GM18861 (cell line): ENCODE measurements around the gene OVCA2.

Source experiments
- ATAC-seq: cut with Tn5 transposase; IDR thresholded peaks from one replicate; pipeline ENCODE4 v1.9.1; 2021; ENCODE audit not compliant: unreplicated experiment

Gene OVCA2

DNA sequence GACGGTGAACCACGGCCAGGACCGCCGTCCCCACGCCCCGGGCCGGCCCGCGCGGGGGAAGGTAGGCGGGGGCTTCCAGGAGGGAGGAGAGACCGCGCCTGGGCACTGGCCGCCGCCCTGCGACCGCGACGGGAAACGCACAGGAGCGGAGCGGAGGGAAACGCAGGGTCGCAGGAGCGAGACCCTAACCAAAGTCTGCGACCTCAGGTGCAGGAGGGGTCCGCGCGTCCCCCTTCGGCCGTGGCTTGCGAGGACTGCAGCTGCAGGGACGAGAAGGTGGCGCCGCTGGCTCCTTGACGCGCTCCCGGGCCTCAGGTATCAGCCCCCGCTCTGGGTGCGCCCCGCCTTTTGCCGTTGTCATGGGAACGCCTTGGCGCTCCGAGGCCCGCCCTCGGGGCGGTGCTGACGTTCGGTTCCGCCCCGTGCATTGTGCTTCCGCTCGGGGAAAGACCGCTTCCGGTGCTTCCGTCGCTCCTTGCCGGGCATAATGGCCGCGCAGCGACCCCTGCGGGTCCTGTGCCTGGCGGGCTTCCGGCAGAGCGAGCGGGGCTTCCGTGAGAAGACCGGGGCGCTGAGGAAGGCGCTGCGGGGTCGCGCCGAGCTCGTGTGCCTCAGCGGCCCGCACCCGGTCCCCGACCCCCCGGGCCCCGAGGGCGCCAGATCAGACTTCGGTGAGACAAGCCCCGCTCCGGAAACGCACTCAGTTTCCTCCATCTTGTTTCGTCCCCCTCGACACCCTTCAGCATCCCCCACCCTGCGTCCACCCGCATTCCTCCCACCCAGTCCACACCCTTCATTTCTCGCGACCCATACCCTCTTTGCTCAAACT is at the start of gene OVCA2:
Gene OVCA2 (plus strand): TSS at position 462 of the 829 bp plus-strand sequence. CDS start 26 bp downstream, at position 488.
- ATAC-seq: peak; percentile 84

DNA sequence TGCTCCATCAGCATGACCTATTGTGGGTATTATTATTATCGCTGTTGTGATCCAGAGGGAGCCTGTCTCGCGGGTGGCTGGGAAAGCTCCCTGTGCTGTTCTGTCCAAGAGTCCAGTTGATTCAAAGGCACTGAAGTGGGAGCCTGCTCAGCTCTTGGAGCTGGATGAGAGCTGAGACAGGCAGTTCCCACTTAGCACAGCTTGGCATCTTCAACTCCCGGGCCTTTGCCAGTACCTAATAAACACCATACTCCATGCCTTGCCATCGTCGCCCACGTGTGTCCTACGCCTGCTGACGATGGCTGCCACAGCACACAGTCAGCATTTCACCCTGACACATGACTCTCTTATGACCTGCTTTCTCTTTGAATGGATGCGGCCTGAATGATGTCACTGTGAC is 49.3 kb upstream of the OVCA2 start:
- ATAC-seq: no peak

GRCh38 chr17:1994707-1995106 is 47.1 kb upstream of the OVCA2 start:
- no peak for ATAC-seq

- no peak for ATAC-seq
These were observed 46.4 kb upstream of the OVCA2 start for GRCh38 chr17:1995321-1995892.

DNA sequence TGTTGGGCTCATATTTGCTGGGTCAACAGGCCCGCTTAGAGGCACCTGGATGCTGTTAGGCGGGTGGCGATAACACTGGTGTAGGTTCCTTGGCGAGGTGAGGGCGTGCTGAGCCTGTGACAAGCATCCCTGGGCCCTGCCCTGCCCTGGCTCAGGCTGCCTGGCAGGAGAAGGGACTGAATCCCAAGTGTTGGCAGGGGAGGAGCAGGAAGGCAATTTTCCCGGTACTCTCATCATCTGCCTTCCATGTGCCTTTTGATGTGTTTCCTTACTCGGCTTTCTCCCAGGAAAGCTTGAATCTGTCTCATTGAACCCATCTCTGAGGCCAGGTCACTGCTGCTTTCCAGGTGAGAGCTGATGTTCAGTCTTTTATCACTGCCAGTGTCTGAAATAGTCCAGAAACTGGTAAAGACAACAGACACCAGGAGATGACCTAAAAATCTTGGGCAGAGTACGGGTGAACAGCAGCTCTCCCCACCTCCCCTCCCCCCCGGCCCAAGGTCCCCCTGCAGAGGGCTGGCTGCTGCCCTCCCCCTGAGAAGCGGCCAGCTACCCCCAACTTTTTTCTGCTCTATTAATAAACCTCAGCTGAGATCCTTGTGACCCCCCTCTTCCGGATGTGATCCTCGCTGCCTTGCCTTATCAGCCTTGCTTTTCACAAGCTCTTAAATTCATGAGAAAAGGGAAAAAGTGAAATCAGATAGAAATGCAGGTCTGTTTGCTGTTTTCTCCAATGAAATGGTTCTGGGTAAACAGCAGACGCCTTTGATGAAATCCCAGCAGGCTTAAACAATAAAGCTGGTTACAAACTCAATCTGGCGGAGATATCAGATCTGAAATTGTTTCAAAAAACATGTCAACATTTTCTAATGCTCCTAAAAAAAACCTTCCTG is 45.7 kb upstream of the OVCA2 start:
- ATAC-seq: no peak

DNA sequence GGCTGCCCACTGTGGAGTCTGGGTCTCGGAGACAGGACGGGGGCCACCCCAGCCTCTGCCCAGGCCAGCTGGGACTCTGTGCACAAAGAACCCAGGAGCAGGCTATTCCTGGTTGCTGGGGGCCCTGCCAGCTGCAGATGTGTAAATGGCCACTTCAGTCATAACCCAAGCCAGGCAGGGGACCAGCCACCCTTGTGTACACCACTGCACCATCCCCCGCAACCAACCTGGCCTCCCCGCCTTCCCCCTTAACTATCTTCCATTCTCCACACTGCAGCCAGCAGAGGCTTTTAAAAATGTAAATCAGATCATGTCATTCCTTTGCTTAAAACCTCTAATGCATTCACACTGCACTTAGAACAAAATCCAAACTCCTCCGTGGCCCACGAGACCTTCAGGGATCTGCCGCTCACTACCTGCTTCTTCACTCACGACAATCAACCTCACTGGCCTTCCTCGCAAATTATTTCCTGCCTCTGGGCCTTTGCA is 45.0 kb upstream of the OVCA2 start:
- no peak for ATAC-seq

DNA sequence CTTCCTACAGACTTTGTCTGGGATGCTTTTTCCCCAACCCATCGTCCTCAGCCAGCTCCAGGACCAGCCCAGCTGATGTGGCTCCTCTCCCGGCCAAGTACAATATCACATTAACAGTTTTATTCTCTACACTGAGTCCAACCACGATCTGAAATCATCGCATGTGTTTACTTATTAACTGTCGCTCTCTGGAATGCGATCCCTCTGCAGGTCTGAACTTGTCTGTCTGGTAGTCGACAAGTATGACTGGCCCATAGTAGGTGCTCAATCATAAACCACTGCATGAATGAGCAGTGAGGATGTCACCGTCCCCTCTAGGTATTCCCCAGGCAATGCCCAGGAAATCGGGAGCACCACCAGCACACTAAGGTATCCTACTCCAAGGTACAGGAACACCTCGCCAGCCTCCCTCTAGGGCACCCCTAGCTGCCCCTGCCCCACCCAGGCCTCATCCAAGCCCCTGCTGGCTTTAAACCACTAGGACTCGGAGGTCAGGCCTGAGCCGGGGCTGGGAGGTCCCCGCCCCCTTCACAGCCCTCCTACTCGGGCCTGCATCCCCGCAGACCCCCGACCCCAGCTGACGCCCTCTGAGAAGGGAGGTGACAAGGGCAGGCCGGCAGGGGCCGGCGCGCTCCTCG is 44.4 kb upstream of the OVCA2 start:
- ATAC-seq: no peak

- ATAC-seq: no peak
These were observed 43.7 kb upstream of the OVCA2 start for GRCh38 chr17:1997927-1998742.

DNA sequence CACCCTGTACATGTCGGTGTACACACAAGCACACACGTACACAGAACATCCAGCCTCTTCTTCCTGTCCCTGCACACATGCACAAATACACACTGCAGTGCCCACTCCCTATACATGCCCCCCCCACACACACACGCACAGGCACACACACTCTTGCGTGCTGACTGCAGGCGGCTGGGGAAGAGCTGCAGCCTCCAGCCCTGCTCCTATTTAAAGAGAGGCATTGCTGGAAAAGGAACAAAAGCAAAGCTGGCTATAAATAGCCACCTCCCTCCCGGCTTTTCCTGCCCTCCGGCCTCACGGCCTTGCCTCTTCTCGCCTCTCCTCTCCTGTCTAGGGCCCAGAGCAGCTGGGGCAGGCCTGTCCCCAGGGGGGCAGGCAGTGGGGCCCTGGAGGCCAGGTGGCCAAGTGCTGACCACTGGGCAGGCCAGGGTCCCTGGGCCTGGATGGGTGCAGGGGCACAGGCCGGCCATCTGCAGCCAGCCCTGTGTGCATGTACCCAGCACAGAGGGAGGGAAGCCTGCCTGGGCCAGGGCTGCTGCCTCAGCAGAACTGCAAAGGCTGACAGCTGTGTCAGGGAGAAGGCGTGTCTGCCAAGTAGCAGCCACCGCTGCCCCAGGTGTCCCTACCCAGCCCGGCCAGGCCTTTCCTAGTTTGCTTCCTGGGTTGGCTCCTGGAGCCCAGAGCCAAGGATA is 42.1 kb upstream of the OVCA2 start:
- ATAC-seq: no peak

- no peak for ATAC-seq
These were observed 39.0 kb upstream of the OVCA2 start for GRCh38 chr17:2002767-2003329.

- no peak for ATAC-seq
These were observed 38.3 kb upstream of the OVCA2 start for GRCh38 chr17:2003525-2003924.

GRCh38 chr17:2004435-2004952 is 37.3 kb upstream of the OVCA2 start:
- no peak for ATAC-seq

- ATAC-seq: no peak
These were observed 33.3 kb upstream of the OVCA2 start for GRCh38 chr17:2008332-2009126.

DNA sequence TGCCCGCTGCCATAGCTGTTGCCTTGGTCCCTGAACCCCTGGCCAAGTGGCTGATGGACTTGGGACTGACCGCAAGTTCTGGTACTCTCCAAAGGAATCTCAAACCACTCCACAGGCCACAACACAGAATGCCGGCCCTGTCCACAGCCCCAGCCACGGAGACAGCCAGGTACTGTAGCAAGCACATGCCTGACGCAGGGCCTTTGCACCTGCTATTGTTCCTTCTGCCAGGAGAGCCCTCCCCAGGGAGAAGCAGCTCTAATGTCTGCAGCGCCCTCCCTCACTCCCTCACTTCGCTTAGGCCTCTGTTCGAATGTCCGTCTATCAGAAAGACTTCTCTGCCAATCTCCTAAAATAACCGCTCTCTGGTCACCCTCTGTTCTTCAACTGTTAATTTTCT is 32.1 kb upstream of the OVCA2 start:
- ATAC-seq: no peak

DNA sequence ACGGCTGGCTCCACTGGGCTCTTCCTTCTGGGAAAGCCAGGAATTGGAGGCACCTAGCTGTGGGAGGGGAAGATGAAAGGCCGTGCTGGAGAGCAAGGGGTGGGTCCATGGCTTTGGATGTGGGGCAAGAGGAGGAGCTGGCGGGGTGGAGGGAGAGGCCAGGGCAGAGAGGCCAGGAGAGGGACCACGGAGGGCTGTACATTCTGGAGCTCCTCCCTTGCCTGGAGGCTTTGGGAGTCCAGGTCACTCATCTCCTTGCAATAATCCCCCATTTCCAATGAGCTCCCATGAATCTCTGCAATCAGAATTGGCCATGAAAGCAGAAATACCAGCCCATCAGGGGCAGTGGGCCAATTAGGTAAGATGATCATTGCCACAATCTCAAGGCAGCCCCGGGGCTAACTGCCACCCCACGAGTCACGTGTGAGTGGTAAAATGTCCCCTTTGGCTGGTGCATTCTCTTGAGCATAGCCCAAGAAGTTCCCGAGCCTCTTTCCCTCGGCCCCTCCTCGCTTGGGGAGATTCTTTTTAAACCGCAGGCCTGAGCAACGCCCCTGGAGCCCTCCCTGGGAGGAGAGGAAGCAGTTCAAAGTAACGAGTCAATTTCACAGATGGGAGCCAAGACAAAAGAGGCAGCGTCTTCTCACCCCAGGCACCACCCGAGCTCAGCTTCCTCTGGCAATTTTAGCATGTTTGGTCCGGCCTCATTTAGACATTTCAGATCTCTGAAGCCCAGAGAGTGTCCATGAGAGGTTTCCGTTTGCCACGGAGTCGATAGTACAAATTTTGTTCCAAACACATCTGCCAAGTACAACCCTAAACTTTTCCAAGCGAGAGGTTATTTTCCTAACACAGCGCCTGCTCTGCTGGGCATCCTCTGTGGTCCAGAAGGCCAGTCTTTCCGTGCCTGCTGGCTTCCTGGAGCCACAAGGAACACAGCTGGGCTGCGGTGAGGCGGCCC is 30.1 kb upstream of the OVCA2 start:
- ATAC-seq: no peak

DNA sequence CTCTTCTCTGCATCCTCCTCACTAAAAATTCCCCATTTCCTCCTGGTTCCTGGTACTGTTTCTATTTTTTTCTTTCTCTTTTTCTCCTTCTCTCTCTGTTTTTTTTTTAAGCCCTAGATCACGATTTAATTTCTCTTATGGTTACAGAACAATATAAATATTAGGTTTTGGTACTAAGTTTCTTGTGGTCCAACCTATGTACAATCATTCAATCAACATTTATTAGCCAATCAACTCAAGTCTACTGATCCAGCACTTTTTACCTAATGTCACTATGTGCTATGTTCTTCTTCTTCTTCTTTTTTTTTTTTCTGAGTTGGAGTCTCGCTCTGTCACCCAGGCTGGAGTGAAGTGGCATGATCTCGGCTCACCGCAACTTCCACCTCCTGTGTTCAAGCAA is 29.3 kb upstream of the OVCA2 start:
- ATAC-seq: no peak
